Tibial artery (tissue), 4 donors: ENCODE data around the gene SULT2B1.

Source experiments
- DNase-seq, 2 donors: peaks; one replicate each; pipeline ENCODE4 v3.0.0-alpha.2; 2019
- H3K27ac ChIP-seq, 2 donors: fragments of 200-600 bp; sonication (generic) in 1 of 2; 1 replicate in 1 of 2; 2 replicates in 1 of 2; pipeline ENCODE4 v1.5.1; 2018 to 2019; ENCODE audit warnings: mild to moderate bottlenecking in 1 of 2
- H3K27me3 ChIP-seq, 2 donors: fragments of 200-600 bp; sonication (generic) in 1 of 2; one replicate each; pipeline versions ENCODE4 v1.5.1 to v1.6.0; 2016 to 2019
- H3K36me3 ChIP-seq, 3 donors: fragments of 200-600 bp; sonication (generic) in 2 of 3; one replicate each; pipeline ENCODE4 v1.5.1; 2016 to 2019; ENCODE audit warnings: mild to moderate bottlenecking in 2 of 3
- H3K4me1 ChIP-seq, 4 donors: fragments of 200-600 bp; sonication (generic) in 2 of 4; 1 replicate in 3 of 4; 2 replicates in 1 of 4; pipeline ENCODE4 v1.5.1; 2016 to 2019
- H3K4me3 ChIP-seq, 2 donors: fragments of 200-600 bp; sonication (generic) in 1 of 2; 1 replicate in 1 of 2; 2 replicates in 1 of 2; pipeline ENCODE4 v1.5.1; 2018 to 2019; ENCODE audit warnings: mild to moderate bottlenecking in 2 of 2
- H3K9me3 ChIP-seq, 3 donors: fragments of 200-600 bp; sonication (generic) in 1 of 3; one replicate each; pipeline ENCODE4 v1.5.1; 2016 to 2019
- CTCF ChIP-seq, 2 experiments: fragments of 200-600 bp in 1 of 2; fragments of 450-650 bp in 1 of 2; IDR thresholded peaks; one replicate each; pipeline ENCODE4 v1.5.1; 2017 to 2019; ENCODE audit warnings: antibody characterized with exemption in 2 of 2, mild to moderate bottlenecking in 1 of 2, moderate library complexity in 1 of 2
- intact Hi-C: fragments of 100-400 bp; cut with DNase I; formaldehyde crosslinking; loops from one replicate; pipeline ENCODE4 v1.15.0; 2023; ENCODE audit warnings: low total_unique reads

SULT2B1 gene

GRCh38 chr19:48635966-48636858, 84.2 kb downstream of the SULT2B1 start:
- peak overlapping the region; percentile 73 to 75 for H3K4me3 ChIP-seq
- peak overlapping the region; percentile 91 to 96 for H3K27ac ChIP-seq
- intact Hi-C loops, result no loop called here
- H3K4me1 ChIP-seq, result peaks cover 5 to 54% (median 43%) of the 10 kb centered on the region in 4 donors
- no peaks in the 10 kb centered on the region for H3K9me3 ChIP-seq
- H3K27me3 ChIP-seq, result no peaks in the 10 kb centered on the region
- DNase-seq, result peak; percentile 62 to 83
- no peak for TF ChIP-seq CTCF (IDR thresholded peaks at IDR 0.05)
- H3K36me3 ChIP-seq, result peaks cover 0 to 12% (median 0%) of the 10 kb centered on the region in 3 donors

- H3K4me1 ChIP-seq, result peaks cover 5 to 54% (median 42%) of the 10 kb centered on the region in 4 donors
- peak within 1 kb of the TSS; percentile 73 to 75 for H3K4me3 ChIP-seq
- no peaks in the 10 kb centered on the region for H3K9me3 ChIP-seq
- DNase-seq, result peak; percentile 63 to 87
- H3K27me3 ChIP-seq, result no peaks in the 10 kb centered on the region
- peak; percentile 8 to 20 for TF ChIP-seq CTCF (IDR thresholded peaks at IDR 0.05)
- peaks cover 0 to 6% (median 0%) of the 10 kb centered on the region in 3 donors for H3K36me3 ChIP-seq
- intact Hi-C loops, result no loop called here
- H3K27ac ChIP-seq, result peak within 1 kb of the TSS; percentile 91 to 96
Observed at GRCh38 chr19:48636859-48637448, 85.0 kb downstream of the SULT2B1 start, which contains the start of gene DBP. DBP (minus strand) TSS chr19:48637379; CDS start chr19:48636994, 385 bp downstream.

GRCh38 chr19:48637449-48637947, 85.5 kb downstream of the SULT2B1 start:
- H3K36me3 ChIP-seq, result peaks cover 0 to 4% (median 0%) of the 10 kb centered on the region in 3 donors
- H3K27ac ChIP-seq, result peak overlapping the region; percentile 91 to 96
- no peaks in the 10 kb centered on the region for H3K27me3 ChIP-seq
- H3K4me1 ChIP-seq, result peaks cover 5 to 53% (median 42%) of the 10 kb centered on the region in 4 donors
- intact Hi-C loops, result no loop called here
- DNase-seq, result peak; percentile 99 to 100
- no peaks in the 10 kb centered on the region for H3K9me3 ChIP-seq
- H3K4me3 ChIP-seq, result peak overlapping the region; percentile 73 to 75
- no peak for TF ChIP-seq CTCF (IDR thresholded peaks at IDR 0.05)

- intact Hi-C loops, result no loop called here
- no peaks in the 10 kb centered on the region for H3K9me3 ChIP-seq
- no peaks in the 10 kb centered on the region for H3K36me3 ChIP-seq
- no peaks in the 10 kb centered on the region for H3K27me3 ChIP-seq
- peaks cover 5 to 46% (median 39%) of the 10 kb centered on the region in 4 donors for H3K4me1 ChIP-seq
- peak in 1 of 2 experiments; percentile 31 for TF ChIP-seq CTCF (IDR thresholded peaks at IDR 0.05)
- DNase-seq, result peak; percentile 87 to 93
- H3K4me3 ChIP-seq, result peak overlapping the region; percentile 73 to 75
- H3K27ac ChIP-seq, result peak overlapping the region; percentile 91 to 96
Observed at GRCh38 chr19:48637948-48638830, 86.2 kb downstream of the SULT2B1 start.
